Hepatocyte (in vitro differentiated cells): ENCODE measurements around the gene LSM7. TPM values are rescaled to one million over a fixed set of nuclear protein-coding genes. Genes with fewer than 3 reads are reported as not detected.

ENCODE experiments used
- DNase-seq: peaks from one replicate; pipeline ENCODE4 v3.0.0-alpha.2; 2016; ENCODE audit warnings: low spot score
- H2AFZ ChIP-seq: fragments of 200-600 bp; sonication (generic); 2 replicates; pipeline ENCODE4 v1.6.0; 2016; ENCODE audit warnings: antibody characterized with exemption, mild to moderate bottlenecking
- H3K27ac ChIP-seq: fragments of 200-600 bp; sonication (generic); 2 replicates; pipeline ENCODE4 v1.5.1; 2016; ENCODE audit warnings: mild to moderate bottlenecking
- H3K27me3 ChIP-seq: fragments of 200-600 bp; sonication (generic); 2 replicates; pipeline ENCODE4 v1.6.1; 2016
- H3K36me3 ChIP-seq: fragments of 200-600 bp; sonication (generic); replicated peaks from 2 replicates; pipeline ENCODE4 v1.5.1; 2016; ENCODE audit warnings: low read depth; ENCODE audit not compliant: insufficient read depth
- H3K4me1 ChIP-seq: fragments of 200-600 bp; sonication (generic); 2 replicates; pipeline ENCODE4 v1.5.1; 2016; ENCODE audit warnings: mild to moderate bottlenecking, moderate library complexity; ENCODE audit not compliant: insufficient read depth
- H3K4me2 ChIP-seq: fragments of 200-600 bp; sonication (generic); 2 replicates; pipeline ENCODE4 v1.6.0; 2016
- H3K4me3 ChIP-seq: fragments of 200-600 bp; sonication (generic); 2 replicates; pipeline ENCODE4 v1.5.1; 2016; ENCODE audit warnings: mild to moderate bottlenecking
- H3K79me2 ChIP-seq: fragments of 200-600 bp; sonication (generic); 2 replicates; pipeline ENCODE4 v1.6.0; 2017; ENCODE audit warnings: mild to moderate bottlenecking
- H3K9me2 ChIP-seq: fragments of 200-600 bp; sonication (generic); replicated peaks from 2 replicates; pipeline ENCODE4 v1.6.0; 2017; ENCODE audit warnings: mild to moderate bottlenecking; ENCODE audit not compliant: insufficient read depth
- H3K9me3 ChIP-seq: fragments of 200-600 bp; sonication (generic); 2 replicates; pipeline ENCODE4 v1.5.1; 2016; ENCODE audit warnings: low read depth, mild to moderate bottlenecking
- H4K20me1 ChIP-seq: fragments of 200-600 bp; sonication (generic); 2 replicates; pipeline ENCODE4 v1.6.0; 2016; ENCODE audit warnings: mild to moderate bottlenecking; ENCODE audit not compliant: insufficient read depth, poor library complexity, severe bottlenecking
- EZH2 ChIP-seq: fragments of 200-600 bp; sonication (generic); IDR thresholded peaks from 2 replicates; pipeline ENCODE4 v1.6.1; 2016; ENCODE audit warnings: antibody characterized with exemption, mild to moderate bottlenecking, borderline replicate concordance
- EZH2phosphoT487 ChIP-seq: fragments of 200-600 bp; sonication (generic); IDR thresholded peaks from one replicate; pipeline ENCODE4 v1.6.1; 2018; ENCODE audit warnings: antibody characterized with exemption, mild to moderate bottlenecking, low read depth, moderate library complexity; ENCODE audit not compliant: unreplicated experiment, severe bottlenecking
- WGBS: methylation state at CpG from one replicate; pipeline ENCODE4 v1.1.6; 2016; ENCODE audit warnings: low lambda C conversion rate; ENCODE audit errors: missing lambda C conversion rate; 5-methylcytosine and 5-hydroxymethylcytosine counted together
- polyA plus RNA-seq: library from polyadenylated mRNA; unstranded; fragments of >200 nt; fragmentation: Nextera tagmentation; extraction: Ambion mirVana; gene quantifications from 2 replicates; pipeline ENCODE4 v1.2.1, GENCODE V29; 2016
- total RNA-seq: library from RNA; depleted of rRNA; stranded (reverse); fragments of >200 nt; gene quantifications from 2 replicates; pipeline ENCODE4 v1.2.3, GENCODE V29; 2014
- TF ChIP-seq, protein P1 (sequence below): fragments of 200-600 bp; sonication (generic); IDR thresholded peaks from 2 replicates; pipeline ENCODE4 v1.5.1; 2016; ENCODE audit warnings: antibody characterized with exemption, mild to moderate bottlenecking; ENCODE audit not compliant: poor library complexity

The LSM7 gene
- total and polyA plus RNA-seq, 2 experiments from 2014 or later = 150 to 190 TPM

DNA sequence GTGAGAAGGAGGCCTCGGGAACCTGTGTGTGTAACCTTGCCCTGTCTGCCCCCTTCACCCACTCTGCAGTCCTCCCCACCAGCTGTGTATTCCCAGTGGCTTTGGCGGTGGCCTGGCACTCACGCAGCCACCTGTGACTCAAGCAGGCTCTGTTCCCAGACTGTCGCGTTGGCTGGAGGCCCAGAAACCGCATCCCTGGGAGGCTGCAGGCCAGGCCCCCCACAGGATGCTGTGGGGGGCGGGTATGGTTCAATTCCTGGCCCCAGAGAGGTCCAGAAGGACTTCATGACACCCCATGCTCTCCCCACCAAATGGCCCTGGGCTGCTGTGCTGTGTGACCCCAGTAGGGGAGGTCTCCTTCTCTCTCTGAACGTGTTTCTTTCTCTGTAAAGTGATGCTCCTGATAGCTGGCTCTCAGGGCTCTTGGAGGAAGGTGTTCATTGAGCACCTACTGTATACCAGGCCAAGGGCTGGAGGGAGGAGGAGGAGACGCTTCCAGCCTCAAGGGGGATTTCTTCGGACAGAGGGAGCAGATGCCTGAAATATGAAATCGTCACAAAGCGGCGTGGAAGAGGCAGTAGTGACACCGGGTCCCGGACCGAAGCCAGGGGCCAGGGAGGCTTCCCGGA is 18.5 kb downstream of the LSM7 start:
- Histone ChIP-seq H3K4me2 (no peak overlapping the region), H3K27ac (no peak overlapping the region), H3K36me3 (no peaks in the 10 kb centered on the region), H4K20me1 (no peaks in the 10 kb centered on the region), H3K27me3 (peaks cover 22% of the 10 kb centered on the region), H3K4me1 (no peaks in the 10 kb centered on the region), H3K9me3 (no peaks in the 10 kb centered on the region), H3K9me2 (no peaks in the 10 kb centered on the region), H2AFZ (no peak overlapping the region), H3K4me3 (no peak overlapping the region), H3K79me2 (no peaks in the 10 kb centered on the region)
- 77% methylated on average over 17 of the region's 17 CpGs for WGBS
- no peak for DNase-seq
- no peak for TF ChIP-seq EZH2phosphoT487
- TF ChIP-seq EZH2 = no peak
- TF ChIP-seq, protein P1, sequence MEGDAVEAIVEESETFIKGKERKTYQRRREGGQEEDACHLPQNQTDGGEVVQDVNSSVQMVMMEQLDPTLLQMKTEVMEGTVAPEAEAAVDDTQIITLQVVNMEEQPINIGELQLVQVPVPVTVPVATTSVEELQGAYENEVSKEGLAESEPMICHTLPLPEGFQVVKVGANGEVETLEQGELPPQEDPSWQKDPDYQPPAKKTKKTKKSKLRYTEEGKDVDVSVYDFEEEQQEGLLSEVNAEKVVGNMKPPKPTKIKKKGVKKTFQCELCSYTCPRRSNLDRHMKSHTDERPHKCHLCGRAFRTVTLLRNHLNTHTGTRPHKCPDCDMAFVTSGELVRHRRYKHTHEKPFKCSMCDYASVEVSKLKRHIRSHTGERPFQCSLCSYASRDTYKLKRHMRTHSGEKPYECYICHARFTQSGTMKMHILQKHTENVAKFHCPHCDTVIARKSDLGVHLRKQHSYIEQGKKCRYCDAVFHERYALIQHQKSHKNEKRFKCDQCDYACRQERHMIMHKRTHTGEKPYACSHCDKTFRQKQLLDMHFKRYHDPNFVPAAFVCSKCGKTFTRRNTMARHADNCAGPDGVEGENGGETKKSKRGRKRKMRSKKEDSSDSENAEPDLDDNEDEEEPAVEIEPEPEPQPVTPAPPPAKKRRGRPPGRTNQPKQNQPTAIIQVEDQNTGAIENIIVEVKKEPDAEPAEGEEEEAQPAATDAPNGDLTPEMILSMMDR = no peak

DNA sequence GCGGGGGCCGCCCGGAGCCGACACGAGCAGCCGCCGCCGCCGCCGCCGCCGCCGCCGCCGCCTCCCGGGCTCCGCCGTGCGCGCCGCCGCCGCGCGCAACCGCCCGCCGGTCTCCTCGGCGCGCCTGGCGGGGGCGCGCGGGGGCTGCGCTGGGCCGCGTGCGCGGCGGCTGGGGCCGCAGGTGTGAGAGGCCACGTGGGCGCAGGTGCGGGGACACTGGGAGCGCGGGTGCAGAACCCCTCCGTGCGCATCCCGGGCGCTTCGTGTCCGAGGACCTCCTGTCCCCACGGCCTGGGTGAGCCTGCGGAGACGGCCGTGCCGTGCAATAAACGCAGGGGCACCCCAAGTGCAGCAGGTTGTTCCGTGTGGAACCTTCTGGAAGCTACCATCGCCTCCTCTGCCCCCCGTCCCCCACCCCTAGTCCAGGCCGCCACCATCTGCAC is 20.3 kb downstream of the LSM7 start, which contains the start of gene LINGO3:
Gene LINGO3 (minus strand): TSS at position 41 of the 443 bp plus-strand sequence. CDS start 16,378 bp downstream, outside the sequence.
- Histone ChIP-seq H2AFZ (no peak within 1 kb of the TSS), H3K79me2 (no peaks in the 10 kb centered on the region), H3K9me3 (no peaks in the 10 kb centered on the region), H3K27me3 (peaks cover 22% of the 10 kb centered on the region), H4K20me1 (no peaks in the 10 kb centered on the region), H3K4me3 (no peak within 1 kb of the TSS), H3K36me3 (no peaks in the 10 kb centered on the region), H3K27ac (no peak within 1 kb of the TSS), H3K4me2 (peak within 1 kb of the TSS; percentile 69), H3K9me2 (no peaks in the 10 kb centered on the region), H3K4me1 (no peaks in the 10 kb centered on the region)
- no peak for TF ChIP-seq EZH2phosphoT487
- TF ChIP-seq, protein P1 = no peak
- no peak for TF ChIP-seq EZH2
- 43% methylated on average over 2 of the region's 63 CpGs for WGBS
- DNase-seq = no peak

DNA sequence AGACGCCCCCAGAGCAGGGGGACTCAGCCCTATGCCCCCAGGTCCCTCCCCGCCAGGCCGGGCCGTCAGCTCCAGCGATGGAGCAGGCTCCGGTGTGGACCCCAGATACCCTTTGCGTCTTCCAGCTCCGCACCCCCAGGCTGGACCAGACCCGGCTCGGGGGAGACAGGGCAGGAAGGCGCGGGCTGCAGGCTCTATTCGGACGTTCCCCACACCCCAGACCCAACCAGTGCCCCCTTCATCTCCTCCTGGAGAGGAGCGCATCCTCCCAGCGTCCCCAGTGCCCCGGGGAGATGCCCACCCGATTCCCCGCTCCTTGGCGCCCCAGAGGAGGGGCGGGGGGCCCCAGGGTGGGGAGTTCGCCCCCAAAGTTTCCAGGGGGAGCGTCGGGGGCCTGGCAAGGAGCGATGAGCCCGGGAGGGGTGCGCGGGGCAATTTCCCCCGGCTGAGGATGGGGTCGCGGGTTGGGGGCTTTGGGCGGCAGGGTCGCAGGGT is 20.8 kb downstream of the LSM7 start:
- DNase-seq = no peak
- H2AFZ ChIP-seq = no peak overlapping the region
- H3K27ac ChIP-seq = no peak overlapping the region
- peak overlapping the region; percentile 68 for H3K4me2 ChIP-seq
- H3K4me1 ChIP-seq = no peaks in the 10 kb centered on the region
- H3K79me2 ChIP-seq = no peaks in the 10 kb centered on the region
- H3K36me3 ChIP-seq = no peaks in the 10 kb centered on the region
- H3K9me2 ChIP-seq = no peaks in the 10 kb centered on the region
- WGBS = 86% methylated on average over 18 of the region's 33 CpGs
- H4K20me1 ChIP-seq = no peaks in the 10 kb centered on the region
- peaks cover 23% of the 10 kb centered on the region for H3K27me3 ChIP-seq
- no peaks in the 10 kb centered on the region for H3K9me3 ChIP-seq
- H3K4me3 ChIP-seq = no peak overlapping the region
- TF ChIP-seq EZH2phosphoT487 = no peak

DNA sequence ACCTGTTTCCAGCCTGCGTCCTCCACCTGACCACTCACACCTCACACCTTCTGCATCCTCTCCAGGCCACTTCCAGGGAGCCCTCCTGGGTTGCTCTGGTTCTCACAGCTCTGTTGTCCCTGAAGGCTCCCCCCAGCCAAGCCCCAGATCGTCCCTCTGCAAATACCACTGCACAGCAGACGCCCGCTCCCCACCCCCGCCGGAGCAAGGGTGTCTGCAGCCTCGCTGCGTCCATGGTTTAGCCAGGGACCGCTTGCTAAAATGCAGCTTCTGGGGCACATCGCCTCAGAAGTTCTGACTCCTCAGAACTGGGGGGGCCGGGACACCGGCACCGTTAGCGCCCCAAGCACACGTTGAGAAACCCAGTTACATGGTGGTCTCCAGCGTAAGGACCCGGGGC is 21.4 kb downstream of the LSM7 start:
- Histone ChIP-seq H3K4me2 (no peak overlapping the region), H3K9me3 (no peaks in the 10 kb centered on the region), H3K27ac (no peak overlapping the region), H3K9me2 (no peaks in the 10 kb centered on the region), H3K4me1 (no peaks in the 10 kb centered on the region), H3K79me2 (no peaks in the 10 kb centered on the region), H2AFZ (no peak overlapping the region), H4K20me1 (no peaks in the 10 kb centered on the region), H3K27me3 (peaks cover 23% of the 10 kb centered on the region), H3K4me3 (no peak overlapping the region), H3K36me3 (no peaks in the 10 kb centered on the region)
- DNase-seq = no peak
- TF ChIP-seq EZH2phosphoT487 (no peak), EZH2 (no peak)
- TF ChIP-seq, protein P1 = no peak
- WGBS = 82% methylated on average over 17 of the region's 17 CpGs
